Endothelial cell of umbilical vein (primary cell): ENCODE measurements around the gene LGALS7. TPM values are rescaled to one million over a fixed set of nuclear protein-coding genes. Genes with fewer than 3 reads are reported as not detected.

Experiments used
- BruUV-seq: library from RNA; stranded (reverse); fragments of 400-500 nt; replicated peaks from 2 replicates; lab custom pipeline; 2021; lab: Mats Ljungman, UMichigan
- CTCF ChIA-PET: fragments of 300-600, 350-600 bp; sonication (Branson Sonifier 250); formaldehyde crosslinking; loops from one replicate; lab custom pipeline; 2021; ENCODE audit warnings: antibody characterized with exemption, inconsistent platforms; lab: Charles Lee
- POLR2A ChIA-PET: fragments of 300-600, 350-600 bp; sonication (Branson Sonifier 250); formaldehyde crosslinking; loops from one replicate; lab custom pipeline; 2021; ENCODE audit warnings: antibody characterized with exemption, inconsistent platforms; lab: Charles Lee
- DNase-seq: peaks from one replicate; pipeline ENCODE4 v3.0.0-alpha.2; 2011; ENCODE audit warnings: low read depth, low spot score
- FAIRE-seq: peaks from 2 replicates; lab custom pipeline; 2011; peaks lifted over from hg19 to GRCh38; lab: Jason Lieb, UNC
- H2AFZ ChIP-seq: 2 replicates; pipeline ENCODE4 v1.6.0; 2012; ENCODE audit warnings: low read depth, low read length, control low read depth, inconsistent platforms
- H3K27ac ChIP-seq: 2 replicates; pipeline ENCODE4 v1.5.1; 2011; ENCODE audit warnings: low read depth, mild to moderate bottlenecking, control low read depth, low read length, moderate library complexity; ENCODE audit not compliant: insufficient read depth
- H3K27me3 ChIP-seq, 2 experiments: 2 replicates each; pipeline versions ENCODE4 v1.6.0 to v1.6.1; 2011; ENCODE audit warnings: low read length in 2 of 2, mixed read lengths in 1 of 2; ENCODE audit not compliant: control insufficient read depth in 2 of 2, insufficient read depth in 2 of 2
- H3K36me3 ChIP-seq, 2 experiments: 2 replicates in 1 of 2; 3 replicates in 1 of 2; pipeline ENCODE4 v1.5.1; 2011; ENCODE audit warnings: low read length in 2 of 2, mild to moderate bottlenecking in 1 of 2, moderate library complexity in 1 of 2; ENCODE audit not compliant: control insufficient read depth in 2 of 2, insufficient read depth in 2 of 2; ENCODE audit errors: extremely low read depth in 1 of 2
- H3K4me1 ChIP-seq: 3 replicates; pipeline ENCODE4 v1.5.1; 2011; ENCODE audit warnings: mild to moderate bottlenecking, low read length; ENCODE audit not compliant: control insufficient read depth, insufficient read depth; ENCODE audit errors: extremely low read depth
- H3K4me2 ChIP-seq: 2 replicates; pipeline ENCODE4 v1.6.1; 2011; ENCODE audit warnings: low read length, control low read depth, mixed read lengths; ENCODE audit not compliant: insufficient read depth
- H3K4me3 ChIP-seq, 3 experiments: fragments of 200-600 bp in 1 of 3; sonication (generic), shearing (Covaris generic) in 1 of 3; replicated peaks in 1 of 3; 2 replicates each; pipeline ENCODE4 v1.5.1; 2011 to 2016; ENCODE audit warnings: control low read depth in 3 of 3, low read length in 3 of 3, mild to moderate bottlenecking in 2 of 3, inconsistent platforms in 1 of 3, low read depth in 1 of 3, moderate library complexity in 1 of 3; ENCODE audit not compliant: insufficient read depth in 1 of 3
- H3K79me2 ChIP-seq: 2 replicates; pipeline ENCODE4 v1.6.0; 2012; ENCODE audit warnings: low read length, inconsistent platforms; ENCODE audit not compliant: control insufficient read depth, insufficient read depth
- H3K9ac ChIP-seq: replicated peaks from 2 replicates; pipeline ENCODE3; 2011; ENCODE audit warnings: low read length, control low read depth; ENCODE audit not compliant: insufficient read depth; ENCODE audit errors: extremely low read depth
- H3K9me1 ChIP-seq: replicated peaks from 3 replicates; pipeline ENCODE4 v1.6.0; 2011; ENCODE audit warnings: mild to moderate bottlenecking, low read length; ENCODE audit not compliant: control insufficient read depth, insufficient read depth; ENCODE audit errors: extremely low read depth
- H3K9me3 ChIP-seq: replicated peaks from 2 replicates; pipeline ENCODE4 v1.5.1; 2012; ENCODE audit warnings: low read length, inconsistent platforms; ENCODE audit not compliant: control insufficient read depth, insufficient read depth
- H4K20me1 ChIP-seq: replicated peaks from 2 replicates; pipeline ENCODE3; 2011; ENCODE audit warnings: mild to moderate bottlenecking, low read length; ENCODE audit not compliant: control insufficient read depth, insufficient read depth; ENCODE audit errors: extremely low read depth
- EZH2 ChIP-seq: IDR thresholded peaks from 2 replicates; pipeline ENCODE4 v1.6.1; 2012; ENCODE audit warnings: borderline replicate concordance, low read depth, mild to moderate bottlenecking, moderate library complexity, low read length, inconsistent platforms; ENCODE audit not compliant: severe bottlenecking
- FOS ChIP-seq: IDR thresholded peaks from 2 replicates; pipeline ENCODE4 v1.6.1; 2011; ENCODE audit warnings: mild to moderate bottlenecking, low read length, moderate library complexity, borderline replicate concordance; ENCODE audit not compliant: insufficient read depth
- GATA2 ChIP-seq: IDR thresholded peaks from 2 replicates; pipeline ENCODE4 v1.7.0; 2011; ENCODE audit warnings: low read depth, mild to moderate bottlenecking, moderate library complexity, mixed read lengths, low read length; ENCODE audit not compliant: insufficient read length, insufficient read depth
- JUN ChIP-seq: IDR thresholded peaks from 2 replicates; pipeline ENCODE4 v1.6.1; 2011; ENCODE audit warnings: borderline replicate concordance, low read depth; ENCODE audit not compliant: insufficient read length, insufficient read depth
- MYC ChIP-seq: IDR thresholded peaks from one replicate; pipeline ENCODE4 v1.6.1; 2011; ENCODE audit warnings: mild to moderate bottlenecking, low read depth, low read length
- POLR2A ChIP-seq: IDR thresholded peaks from 2 replicates; pipeline ENCODE4 v1.6.1; 2012; ENCODE audit warnings: low read depth, mild to moderate bottlenecking, control low read depth, low read length
- POLR2AphosphoS5 ChIP-seq: IDR thresholded peaks from 2 replicates; pipeline ENCODE4 v1.6.1; 2012; ENCODE audit warnings: low read depth, mild to moderate bottlenecking, control low read depth, low read length, moderate library complexity; ENCODE audit not compliant: insufficient read depth
- dilution Hi-C: fragments of 300-500 bp; cut with MboI; formaldehyde crosslinking; loops from one replicate; pipeline ENCODE4 v1.15.0; 2019; ENCODE audit warnings: low sequenced_read_pairs; ENCODE audit not compliant: extremely low pct_ligation_motif_present
- intact Hi-C: fragments of 100-400 bp; cut with micrococcal nuclease; formaldehyde crosslinking; loops from one replicate; pipeline ENCODE4 v1.10.0; 2022
- polyA plus RNA-seq, 4 experiments: library from polyadenylated mRNA; depleted of rRNA in 3 of 4; stranded (reverse) in 3 of 4; unstranded in 1 of 4; fragments of >200 nt; gene quantifications; 2 replicates each; pipeline versions ENCODE4 v1.2.1 to v1.2.3, GENCODE V29; 2011 to 2012; ENCODE audit warnings: missing spikeins in 1 of 4
- total RNA-seq: library from RNA; stranded (reverse); gene quantifications from 2 replicates; pipeline ENCODE4 v1.2.3, GENCODE V29; 2021
- TF ChIP-seq, protein P1 (sequence below): IDR thresholded peaks from 2 replicates; pipeline ENCODE4 v1.6.1; 2011; ENCODE audit not compliant: insufficient read depth, insufficient read length
- TF ChIP-seq, protein P2 (sequence below), 2 donors: IDR thresholded peaks; 1 replicate in 1 of 2; 2 replicates in 1 of 2; pipeline ENCODE4 v1.5.1; 2011; ENCODE audit warnings: low read length in 2 of 2, mild to moderate bottlenecking in 2 of 2, moderate library complexity in 2 of 2, control low read depth in 1 of 2, inconsistent platforms in 1 of 2, low read depth in 1 of 2; ENCODE audit not compliant: insufficient read depth in 1 of 2; ENCODE audit errors: extremely low read depth in 1 of 2

Gene LGALS7
- total and polyA plus RNA-seq, 2 donors (not counting 3 experiments of a cell fraction or from before 2014, with no cell fraction given) = not detected

DNA sequence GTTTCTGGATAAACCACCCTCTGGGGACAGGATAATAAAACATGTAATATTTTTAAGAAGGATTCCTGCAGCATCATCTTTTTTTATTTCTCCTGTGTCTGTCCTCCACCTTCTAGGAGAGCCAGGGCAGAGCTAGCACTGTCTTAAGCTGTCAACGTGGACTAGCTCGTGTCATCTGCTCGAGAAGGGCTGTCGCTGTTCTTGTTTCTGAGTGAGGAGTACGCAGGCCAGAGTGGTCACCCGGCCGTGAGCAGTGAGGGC lies 42.9 kb downstream of the LGALS7 start:
- H2AFZ ChIP-seq = no peak overlapping the region
- intact Hi-C loops = no loop called here
- no peaks in the 10 kb centered on the region for H3K79me2 ChIP-seq
- H3K4me3 ChIP-seq = no peak overlapping the region
- dilution Hi-C loops = no loop called here
- no peaks in the 10 kb centered on the region for H3K27me3 ChIP-seq
- H3K9me3 ChIP-seq = no peaks in the 10 kb centered on the region
- no peaks in the 10 kb centered on the region for H4K20me1 ChIP-seq
- H3K9ac ChIP-seq = no peak overlapping the region
- ChIA-PET CTCF (interaction anchor here (0.7 to 1.2 kb wide), 3 partner anchors 81 to 200 kb away, joined by 3 to 4 read pairs (median 3); partner anchors contain the start of genes MRPS12, NFKBIB, SARS2 and SIRT2), POLR2A (no interaction called here)
- H3K9me1 ChIP-seq = no peaks in the 10 kb centered on the region
- no peak for DNase-seq
- no TSS peak for BruUV-seq
- no peak overlapping the region for H3K27ac ChIP-seq
- FAIRE-seq = no peak
- TF ChIP-seq, protein P1, sequence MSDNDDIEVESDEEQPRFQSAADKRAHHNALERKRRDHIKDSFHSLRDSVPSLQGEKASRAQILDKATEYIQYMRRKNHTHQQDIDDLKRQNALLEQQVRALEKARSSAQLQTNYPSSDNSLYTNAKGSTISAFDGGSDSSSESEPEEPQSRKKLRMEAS = no peak
- TF ChIP-seq, protein P2, sequence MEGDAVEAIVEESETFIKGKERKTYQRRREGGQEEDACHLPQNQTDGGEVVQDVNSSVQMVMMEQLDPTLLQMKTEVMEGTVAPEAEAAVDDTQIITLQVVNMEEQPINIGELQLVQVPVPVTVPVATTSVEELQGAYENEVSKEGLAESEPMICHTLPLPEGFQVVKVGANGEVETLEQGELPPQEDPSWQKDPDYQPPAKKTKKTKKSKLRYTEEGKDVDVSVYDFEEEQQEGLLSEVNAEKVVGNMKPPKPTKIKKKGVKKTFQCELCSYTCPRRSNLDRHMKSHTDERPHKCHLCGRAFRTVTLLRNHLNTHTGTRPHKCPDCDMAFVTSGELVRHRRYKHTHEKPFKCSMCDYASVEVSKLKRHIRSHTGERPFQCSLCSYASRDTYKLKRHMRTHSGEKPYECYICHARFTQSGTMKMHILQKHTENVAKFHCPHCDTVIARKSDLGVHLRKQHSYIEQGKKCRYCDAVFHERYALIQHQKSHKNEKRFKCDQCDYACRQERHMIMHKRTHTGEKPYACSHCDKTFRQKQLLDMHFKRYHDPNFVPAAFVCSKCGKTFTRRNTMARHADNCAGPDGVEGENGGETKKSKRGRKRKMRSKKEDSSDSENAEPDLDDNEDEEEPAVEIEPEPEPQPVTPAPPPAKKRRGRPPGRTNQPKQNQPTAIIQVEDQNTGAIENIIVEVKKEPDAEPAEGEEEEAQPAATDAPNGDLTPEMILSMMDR (IDR thresholded peaks at IDR 0.05; ENCODE audit: extremely low read depth in 1 of 2, insufficient read depth in 1 of 2, low read depth in 1 of 2, low read length in 2 of 2) = no peak
- TF ChIP-seq JUN (no peak), GATA2 (no peak), POLR2A (no peak), EZH2 (no peak), POLR2AphosphoS5 (no peak), FOS (no peak), MYC (no peak)
- peaks cover 17% of the 10 kb centered on the region for H3K4me1 ChIP-seq
- H3K4me2 ChIP-seq = no peak overlapping the region
- peaks cover 12 to 38% of the 10 kb centered on the region in 2 experiments for H3K36me3 ChIP-seq
